Caco-2 (cell line): ENCODE measurements around the gene PACS1. TPM values are rescaled to one million over a fixed set of nuclear protein-coding genes. Genes with fewer than 3 reads are reported as not detected.

Experiments
- BruUV-seq: library from RNA; stranded (reverse); fragments of 400-500 nt; replicated peaks from 2 replicates; lab custom pipeline; 2021; lab: Mats Ljungman, UMichigan
- CTCF ChIA-PET: fragments of 300-600 bp; sonication (Branson Sonifier 250); formaldehyde crosslinking; loops from one replicate; lab custom pipeline; 2022; ENCODE audit warnings: antibody characterized with exemption; lab: Charles Lee
- POLR2A ChIA-PET: fragments of 300-600 bp; sonication (Branson Sonifier 250); formaldehyde crosslinking; loops from one replicate; lab custom pipeline; 2022; ENCODE audit warnings: antibody characterized with exemption; lab: Charles Lee
- DNase-seq, 2 experiments: peaks; one replicate each; pipeline versions ENCODE4 v3.0.0 to v3.0.0-alpha.2; 2020 to 2022
- H3K27me3 ChIP-seq: replicated peaks from 2 replicates; pipeline ENCODE4 v1.6.0; 2011; ENCODE audit warnings: low read length; ENCODE audit not compliant: control insufficient read depth, insufficient read depth
- H3K36me3 ChIP-seq: 2 replicates; pipeline ENCODE4 v1.5.1; 2011; ENCODE audit warnings: low read length; ENCODE audit not compliant: control insufficient read depth, insufficient read depth
- H3K4me1 ChIP-seq: fragments of 250-450 bp; sonication (Bioruptor Pico); 2 replicates; pipeline ENCODE4 v1.5.1; 2020; ENCODE audit warnings: mild to moderate bottlenecking
- H3K4me3 ChIP-seq: 2 replicates; pipeline ENCODE4 v1.5.1; 2011; ENCODE audit warnings: low read depth, mild to moderate bottlenecking, control low read depth, low read length
- H3K9me3 ChIP-seq: fragments of 250-450 bp; sonication (Bioruptor Pico); 2 replicates; pipeline ENCODE4 v1.5.1; 2020; ENCODE audit warnings: mild to moderate bottlenecking, moderate library complexity
- H3K27ac Mint-ChIP-seq: one replicate; pipeline ENCODE4 v1.8.0; 2022; ENCODE audit warnings: mixed read lengths; ENCODE audit not compliant: unreplicated experiment
- H3K27me3 Mint-ChIP-seq: one replicate; pipeline ENCODE4 v1.8.0; 2022; ENCODE audit warnings: mixed read lengths; ENCODE audit not compliant: insufficient read depth, unreplicated experiment
- H3K36me3 Mint-ChIP-seq: one replicate; pipeline ENCODE4 v1.8.0; 2022; ENCODE audit warnings: mild to moderate bottlenecking, mixed read lengths; ENCODE audit not compliant: insufficient read depth, unreplicated experiment
- H3K4me1 Mint-ChIP-seq: one replicate; pipeline ENCODE4 v1.8.0; 2022; ENCODE audit warnings: low read depth, mixed read lengths; ENCODE audit not compliant: unreplicated experiment
- H3K4me3 Mint-ChIP-seq: one replicate; pipeline ENCODE4 v1.8.0; 2022; ENCODE audit warnings: mild to moderate bottlenecking, moderate library complexity, mixed read lengths; ENCODE audit not compliant: unreplicated experiment
- H3K9me3 Mint-ChIP-seq: one replicate; pipeline ENCODE4 v1.8.0; 2022; ENCODE audit warnings: mixed read lengths; ENCODE audit not compliant: unreplicated experiment
- intact Hi-C: fragments of 100-400 bp; cut with micrococcal nuclease; formaldehyde crosslinking; loops from one replicate; pipeline ENCODE4 v1.10.0; 2022; ENCODE audit not compliant: unreplicated experiment
- total RNA-seq: library from RNA; stranded (reverse); gene quantifications from 2 replicates; pipeline ENCODE4 v1.2.3, GENCODE V29; 2022
- TF ChIP-seq, protein P1 (sequence below), 2 experiments: fragments of 200-600 bp in 1 of 2; IDR thresholded peaks; 1 replicate in 1 of 2; 2 replicates in 1 of 2; pipeline versions ENCODE4 v1.5.1 to v1.8.0; 2011 to 2022; ENCODE audit warnings: antibody characterized with exemption in 1 of 2, control low read depth in 1 of 2, inconsistent platforms in 1 of 2, low read depth in 1 of 2, low read length in 1 of 2, mild to moderate bottlenecking in 1 of 2, moderate library complexity in 1 of 2; ENCODE audit not compliant: insufficient read depth in 1 of 2, severe bottlenecking in 1 of 2, unreplicated experiment in 1 of 2

The PACS1 gene
- total RNA-seq, 1 experiment from 2014 or later: 82.2 TPM

DNA sequence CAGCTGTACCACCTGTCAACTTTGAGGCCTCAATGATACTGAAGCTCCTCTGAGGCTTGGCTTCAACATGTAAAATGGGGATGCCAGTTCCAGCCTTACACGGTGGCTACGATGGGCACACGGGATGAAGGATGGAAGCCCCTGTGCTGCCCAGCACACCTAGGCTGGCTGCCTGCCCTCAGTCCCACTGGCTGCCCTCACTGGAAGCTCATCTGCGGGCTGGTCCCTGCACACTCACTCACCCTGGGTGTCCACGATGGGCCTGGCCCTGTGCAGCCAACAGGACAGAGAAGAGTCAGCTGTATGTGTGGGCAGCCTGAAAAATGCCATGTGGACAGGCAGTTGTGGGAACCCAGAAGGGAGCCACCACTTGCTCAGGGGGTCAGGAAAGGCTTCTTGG is 216.6 kb downstream of the PACS1 start:
- TF ChIP-seq, protein P1, sequence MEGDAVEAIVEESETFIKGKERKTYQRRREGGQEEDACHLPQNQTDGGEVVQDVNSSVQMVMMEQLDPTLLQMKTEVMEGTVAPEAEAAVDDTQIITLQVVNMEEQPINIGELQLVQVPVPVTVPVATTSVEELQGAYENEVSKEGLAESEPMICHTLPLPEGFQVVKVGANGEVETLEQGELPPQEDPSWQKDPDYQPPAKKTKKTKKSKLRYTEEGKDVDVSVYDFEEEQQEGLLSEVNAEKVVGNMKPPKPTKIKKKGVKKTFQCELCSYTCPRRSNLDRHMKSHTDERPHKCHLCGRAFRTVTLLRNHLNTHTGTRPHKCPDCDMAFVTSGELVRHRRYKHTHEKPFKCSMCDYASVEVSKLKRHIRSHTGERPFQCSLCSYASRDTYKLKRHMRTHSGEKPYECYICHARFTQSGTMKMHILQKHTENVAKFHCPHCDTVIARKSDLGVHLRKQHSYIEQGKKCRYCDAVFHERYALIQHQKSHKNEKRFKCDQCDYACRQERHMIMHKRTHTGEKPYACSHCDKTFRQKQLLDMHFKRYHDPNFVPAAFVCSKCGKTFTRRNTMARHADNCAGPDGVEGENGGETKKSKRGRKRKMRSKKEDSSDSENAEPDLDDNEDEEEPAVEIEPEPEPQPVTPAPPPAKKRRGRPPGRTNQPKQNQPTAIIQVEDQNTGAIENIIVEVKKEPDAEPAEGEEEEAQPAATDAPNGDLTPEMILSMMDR (IDR thresholded peaks at IDR 0.05; ENCODE audit: insufficient read depth in 1 of 2, low read depth in 1 of 2, low read length in 1 of 2, severe bottlenecking in 1 of 2, unreplicated experiment in 1 of 2): no peak
- Histone ChIP-seq H3K9me3 (no peaks in the 10 kb centered on the region), H3K36me3 (peaks cover 5% of the 10 kb centered on the region; the same call in 1 of the 2 replicates), H3K27me3 (no peaks in the 10 kb centered on the region), H3K4me3 (no peak overlapping the region), H3K4me1 (peaks cover 19% of the 10 kb centered on the region)
- intact Hi-C loops: no loop called here
- ChIA-PET CTCF (interaction anchor here (0.6 kb wide), 1 partner anchor 208 kb away, joined by 3 read pairs; no protein-coding TSS in a partner anchor), POLR2A (no interaction called here)
- no TSS peak for BruUV-seq
- H3K27me3 Mint-ChIP-seq: no peaks in the 10 kb centered on the region
- no peaks in the 10 kb centered on the region for H3K9me3 Mint-ChIP-seq
- H3K36me3 Mint-ChIP-seq: peaks cover 36% of the 10 kb centered on the region
- H3K4me3 Mint-ChIP-seq: peak overlapping the region; percentile 16
- peaks cover 15% of the 10 kb centered on the region for H3K4me1 Mint-ChIP-seq
- DNase-seq: no peak
- H3K27ac Mint-ChIP-seq: no peak overlapping the region

DNA sequence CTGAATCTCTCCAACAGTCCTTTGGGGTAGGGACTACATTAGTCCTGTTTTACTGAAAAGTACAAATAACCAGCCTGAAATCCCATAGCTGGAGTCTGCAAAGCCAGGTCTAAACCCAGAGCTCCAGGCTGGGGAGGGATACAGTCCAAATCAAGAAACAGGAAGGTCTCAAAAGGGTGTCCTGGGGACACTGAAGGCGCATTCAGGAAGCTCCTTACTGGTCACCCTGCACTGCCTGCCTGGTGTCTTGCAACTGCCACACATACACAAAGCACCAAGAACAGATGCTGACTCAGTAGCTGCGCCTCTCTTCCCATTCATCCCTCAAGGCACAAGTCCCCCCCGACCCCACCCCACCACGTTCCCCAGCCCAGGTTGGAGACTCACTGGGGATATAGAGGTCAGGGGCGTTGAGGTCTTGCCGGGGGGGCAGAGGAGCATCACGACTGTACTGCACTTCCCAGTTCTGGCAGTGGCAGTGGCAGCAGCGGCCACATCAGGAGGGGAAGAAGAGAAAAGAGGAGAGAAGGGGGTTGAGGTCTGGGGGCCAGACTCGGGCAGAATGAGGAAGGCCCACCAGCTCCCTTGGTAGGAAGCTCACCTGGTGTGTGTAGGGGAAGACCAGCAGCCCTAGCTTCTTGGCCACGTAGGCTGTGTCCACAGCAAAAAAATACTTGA is 217.3 kb downstream of the PACS1 start:
- Mint-ChIP-seq H3K4me1 (peaks cover 15% of the 10 kb centered on the region), H3K27me3 (peaks cover under 1% of the 10 kb centered on the region), H3K36me3 (peaks cover 31% of the 10 kb centered on the region), H3K27ac (peak overlapping the region; percentile 94), H3K4me3 (peak overlapping the region; percentile 87), H3K9me3 (no peaks in the 10 kb centered on the region)
- intact Hi-C loops: no loop called here
- TF ChIP-seq, protein P1 (IDR thresholded peaks at IDR 0.05; ENCODE audit: insufficient read depth in 1 of 2, low read depth in 1 of 2, low read length in 1 of 2, severe bottlenecking in 1 of 2, unreplicated experiment in 1 of 2): no peak
- peaks cover 5% of the 10 kb centered on the region; the same call in 1 of the 2 replicates for H3K36me3 ChIP-seq
- no peaks in the 10 kb centered on the region for H3K9me3 ChIP-seq
- ChIA-PET CTCF (no interaction called here), POLR2A (no interaction called here)
- no peak for DNase-seq
- peak overlapping the region; percentile 63 for H3K4me3 ChIP-seq
- H3K27me3 ChIP-seq: no peaks in the 10 kb centered on the region
- BruUV-seq: no TSS peak
- peaks cover 21% of the 10 kb centered on the region for H3K4me1 ChIP-seq

DNA sequence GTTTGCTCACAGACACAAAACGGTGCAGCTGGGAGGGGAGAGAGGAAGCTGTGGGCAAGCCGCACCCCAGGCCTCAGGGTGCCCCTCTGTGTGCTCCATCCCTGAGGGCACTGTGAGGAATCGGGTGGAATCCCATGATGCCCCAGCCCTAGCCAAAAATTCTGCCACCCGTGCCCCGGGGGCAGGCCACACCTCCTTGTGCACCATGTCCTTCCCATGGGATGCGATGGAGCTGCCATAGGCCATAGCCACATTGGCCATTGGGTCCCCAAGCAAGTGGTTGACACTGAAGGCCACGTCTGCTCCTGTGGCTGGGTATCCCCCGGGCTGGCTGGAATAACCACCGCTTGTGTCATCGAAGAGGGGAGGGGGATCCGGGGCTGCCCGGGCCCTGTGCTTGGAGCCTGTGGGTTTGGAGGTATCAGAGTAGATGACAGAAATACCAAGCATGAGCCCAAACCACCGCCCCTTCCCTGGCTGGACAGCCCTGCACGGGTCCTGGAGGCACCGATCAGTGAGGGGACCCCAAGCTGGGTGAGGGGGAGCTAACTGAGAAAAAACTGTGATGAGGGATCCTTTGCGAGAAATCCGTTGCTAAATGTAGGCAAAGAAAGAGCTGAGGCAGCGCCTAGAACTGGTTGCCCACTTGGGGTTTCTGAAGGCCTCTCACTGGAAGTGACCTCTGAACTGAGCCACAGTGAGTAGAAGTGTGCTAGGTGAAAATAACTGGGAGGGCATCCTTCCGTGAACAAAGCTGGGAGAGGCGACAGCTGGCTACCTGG is 218.0 kb downstream of the PACS1 start:
- H3K4me3 Mint-ChIP-seq: peak overlapping the region; percentile 87
- peaks cover 5% of the 10 kb centered on the region; the same call in 1 of the 2 replicates for H3K36me3 ChIP-seq
- ChIA-PET POLR2A (interaction anchor here (0.6 to 1.9 kb wide), 3 partner anchors 24 to 350 kb away, joined by 3 to 34 read pairs (median 6); partner anchors contain the start of gene RBM4), CTCF (interaction anchor here (1.3 to 2.6 kb wide), 3 partner anchors 20 to 26 kb away, joined by 3 to 43 read pairs (median 7); no protein-coding TSS in a partner anchor)
- intact Hi-C loops: loop anchor here (2.0 kb wide), 1 partner anchor 41 kb away; no protein-coding TSS in a partner anchor
- peak overlapping the region; percentile 63 for H3K4me3 ChIP-seq
- H3K36me3 Mint-ChIP-seq: peaks cover 25% of the 10 kb centered on the region
- BruUV-seq: TSS peak; percentile 33
- peaks cover 6% of the 10 kb centered on the region for H3K27me3 Mint-ChIP-seq
- no peaks in the 10 kb centered on the region for H3K9me3 Mint-ChIP-seq
- TF ChIP-seq, protein P1 (IDR thresholded peaks at IDR 0.05; ENCODE audit: insufficient read depth in 1 of 2, low read depth in 1 of 2, low read length in 1 of 2, severe bottlenecking in 1 of 2, unreplicated experiment in 1 of 2): no peak
- DNase-seq: peak in 1 of 2 experiments; percentile 43
- H3K27me3 ChIP-seq: no peaks in the 10 kb centered on the region; the same call in 1 of the 2 replicates
- H3K4me1 ChIP-seq: peaks cover 23% of the 10 kb centered on the region
- peak overlapping the region; percentile 94 for H3K27ac Mint-ChIP-seq
- peaks cover 22% of the 10 kb centered on the region for H3K4me1 Mint-ChIP-seq
- H3K9me3 ChIP-seq: no peaks in the 10 kb centered on the region
